RCC 7860 (cell line): ENCODE measurements around the gene RAB31.

Source experiments
- DNase-seq: peaks from one replicate; pipeline ENCODE4 v3.0.0-alpha.2; 2015; ENCODE audit warnings: low spot score
- FAIRE-seq: peaks from 2 replicates; lab custom pipeline; 2012; peaks lifted over from hg19 to GRCh38; lab: Jason Lieb, UNC

Gene RAB31

DNA sequence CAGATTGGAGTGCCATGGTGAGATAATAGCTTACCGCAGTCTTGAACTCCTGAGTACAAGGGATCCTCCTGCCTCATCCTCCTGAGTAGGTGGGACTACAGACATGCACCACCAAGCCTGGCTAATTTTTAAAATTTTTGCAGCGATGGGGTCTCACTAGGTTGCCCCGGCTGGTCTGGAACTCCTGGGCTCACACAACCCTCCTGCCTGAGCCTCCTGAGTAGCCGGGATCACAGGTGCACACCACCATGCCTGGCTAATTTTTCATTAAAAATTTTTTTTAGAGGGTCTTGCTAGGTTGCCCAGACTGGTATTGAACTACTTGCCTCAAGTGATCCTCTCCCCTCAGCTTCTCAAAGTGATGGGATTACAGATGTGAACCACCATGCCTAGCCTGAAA lies 27.8 kb downstream of the RAB31 start:
- no peak for FAIRE-seq
- DNase-seq = no peak

DNA sequence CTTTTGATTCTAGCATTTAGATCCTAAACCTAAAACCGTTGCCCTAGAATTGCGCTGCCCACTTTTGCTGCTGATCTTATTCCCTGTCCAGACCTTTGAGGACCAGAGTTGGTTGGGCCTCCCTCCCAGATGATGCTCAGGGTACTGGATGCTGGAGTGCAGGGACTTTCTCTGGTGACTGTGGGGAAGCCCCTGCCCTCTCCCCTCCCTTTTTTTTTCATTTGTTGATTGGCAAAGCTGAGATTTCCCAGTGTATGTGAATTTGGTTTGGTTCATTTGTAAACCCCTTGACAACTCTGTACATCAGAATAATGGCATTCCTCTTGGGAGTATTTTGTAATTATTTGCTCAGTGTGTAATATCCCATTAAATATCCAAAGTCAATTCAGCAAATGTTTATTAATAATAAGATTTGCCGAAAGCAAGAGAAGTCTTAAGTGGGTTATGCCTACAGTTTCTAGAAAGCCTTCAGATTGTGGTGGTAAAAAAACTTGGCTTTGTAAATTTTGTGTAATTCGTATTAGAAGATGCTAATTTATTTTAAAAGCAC lies 28.3 kb downstream of the RAB31 start:
- no peak for FAIRE-seq

GRCh38 chr18:9737006-9737405 lies 28.9 kb downstream of the RAB31 start:
- FAIRE-seq (peak; percentile 85), DNase-seq (peak; percentile 57)

More for the DNA sequence above, 28.3 kb downstream of the RAB31 start:
- DNase-seq = no peak

- no peak for FAIRE-seq
- DNase-seq = peak; percentile 69
These were observed 29.5 kb downstream of the RAB31 start for GRCh38 chr18:9737472-9738121.

DNA sequence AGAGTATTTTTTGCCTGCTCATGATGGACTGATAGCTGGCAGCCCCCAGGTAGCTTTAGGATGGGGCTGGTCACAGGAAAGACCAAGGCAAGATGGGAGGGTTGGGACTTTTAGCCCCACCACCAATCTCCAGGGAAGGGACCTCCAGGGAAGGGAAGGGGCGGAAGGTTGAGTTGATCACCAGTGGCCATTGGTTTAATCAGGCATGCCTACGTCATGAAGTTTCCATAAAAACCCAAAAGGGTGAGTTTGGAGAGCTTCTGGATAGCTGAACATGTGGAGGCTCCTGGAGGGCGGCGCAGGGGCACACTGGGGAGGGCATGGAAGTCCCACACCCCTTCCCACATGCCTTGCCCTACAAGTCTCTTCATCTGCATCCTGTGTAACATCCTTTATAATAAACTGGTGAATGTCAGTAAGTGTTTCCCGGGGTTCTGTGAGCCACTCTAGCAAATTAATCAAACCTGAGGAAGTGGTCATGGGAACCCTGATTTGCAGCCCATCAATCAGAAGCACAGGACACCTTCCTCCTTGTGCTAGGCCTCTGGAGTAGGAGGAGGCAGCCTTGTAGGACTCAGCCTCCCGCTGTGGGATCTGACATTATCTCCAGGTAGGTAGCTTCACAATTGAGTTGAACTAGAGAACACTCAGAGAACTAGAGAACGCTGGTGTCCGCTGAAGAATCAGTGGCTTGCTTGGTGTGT lies 30.3 kb downstream of the RAB31 start:
- DNase-seq = no peak
- no peak for FAIRE-seq

DNA sequence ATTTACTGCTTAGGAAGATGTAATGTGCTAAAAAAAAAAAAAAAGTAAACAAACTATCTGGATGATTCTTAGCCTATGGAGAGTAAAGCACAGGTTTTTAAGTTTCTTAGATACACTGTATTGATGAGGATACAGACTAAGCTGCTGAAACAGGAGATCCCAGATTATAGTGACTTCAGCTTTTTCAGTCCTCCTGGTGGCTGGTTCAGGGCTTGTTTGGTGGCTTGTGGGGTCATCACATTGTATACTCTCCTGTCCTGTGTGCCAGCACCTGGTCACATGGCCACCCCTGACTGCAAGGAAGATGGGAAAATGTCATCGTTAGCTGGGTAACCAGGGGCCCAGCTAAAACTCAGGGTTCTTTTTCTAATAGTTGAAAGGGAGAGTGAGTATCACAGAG lies 31.4 kb downstream of the RAB31 start:
- DNase-seq = no peak

DNA sequence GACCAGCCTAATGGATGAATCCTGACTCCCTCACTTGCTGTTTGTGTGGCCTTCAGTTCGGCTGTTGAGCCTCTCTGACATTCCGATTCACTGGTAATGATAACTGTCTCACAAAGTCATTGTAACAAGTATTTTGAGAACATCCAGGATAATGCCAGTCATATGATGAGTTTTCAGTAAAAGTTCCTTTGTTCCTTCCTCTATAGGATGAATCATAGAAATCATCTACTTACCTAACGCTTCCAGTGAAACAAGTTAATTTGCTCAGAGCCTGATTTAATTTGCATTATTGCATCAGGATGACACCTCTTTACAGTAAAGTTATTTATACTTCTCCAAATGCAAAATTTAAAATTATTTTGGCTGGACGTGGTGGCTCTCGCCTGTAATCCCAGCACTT lies 32.0 kb downstream of the RAB31 start:
- DNase-seq (no peak), FAIRE-seq (no peak)

More for the DNA sequence above, 31.4 kb downstream of the RAB31 start:
- no peak for FAIRE-seq

DNA sequence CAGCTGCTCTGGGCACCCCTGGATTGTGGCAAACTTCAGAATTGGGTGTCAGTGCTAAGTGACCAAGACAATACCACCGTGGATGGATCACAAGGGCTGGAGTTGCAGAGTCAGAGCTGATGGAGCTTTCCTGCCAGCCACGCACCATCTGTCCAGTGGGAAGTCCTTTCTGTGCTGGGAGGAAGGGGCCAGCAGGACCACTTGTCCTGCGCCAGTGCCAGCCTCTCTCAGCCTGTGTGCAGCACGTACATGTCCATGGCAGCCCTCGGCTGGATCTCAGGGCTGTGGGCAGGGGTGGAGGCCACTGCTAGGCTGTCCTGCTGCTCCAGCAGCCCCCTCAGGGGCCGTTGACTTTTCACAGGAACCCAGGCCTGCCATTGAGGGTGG lies 33.3 kb downstream of the RAB31 start:
- DNase-seq (no peak), FAIRE-seq (no peak)

GRCh38 chr18:9741793-9742523 lies 33.9 kb downstream of the RAB31 start:
- no peak for FAIRE-seq

GRCh38 chr18:9742524-9743131 lies 34.5 kb downstream of the RAB31 start:
- DNase-seq = peak; percentile 8
- FAIRE-seq = no peak

More at GRCh38 chr18:9741793-9742523, 33.9 kb downstream of the RAB31 start:
- DNase-seq = peak; percentile 29

GRCh38 chr18:9743200-9744016 lies 35.3 kb downstream of the RAB31 start:
- DNase-seq (peak; percentile 95), FAIRE-seq (peak; percentile 88)

DNA sequence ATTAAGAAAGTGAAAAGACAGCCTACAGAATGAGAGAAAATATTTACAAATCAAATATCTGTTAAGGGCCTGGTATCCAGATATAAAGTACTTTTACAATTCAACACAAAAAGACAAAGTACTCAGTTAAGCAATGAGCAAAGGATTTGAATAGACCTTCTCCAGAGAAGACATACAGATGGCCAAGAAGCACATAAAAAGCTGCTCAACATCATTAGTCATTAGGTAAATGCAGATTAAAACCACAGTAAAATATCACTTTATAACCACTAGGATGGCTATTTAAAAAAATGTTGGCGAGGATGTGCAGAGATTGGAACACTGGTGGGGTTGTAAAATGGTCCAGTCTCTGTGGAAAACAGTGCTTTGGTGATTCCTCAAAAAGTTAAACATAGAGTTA lies 38.9 kb downstream of the RAB31 start:
- FAIRE-seq (no peak), DNase-seq (no peak)

GRCh38 chr18:9749611-9750010 lies 41.5 kb downstream of the RAB31 start:
- FAIRE-seq = no peak
- DNase-seq = no peak

DNA sequence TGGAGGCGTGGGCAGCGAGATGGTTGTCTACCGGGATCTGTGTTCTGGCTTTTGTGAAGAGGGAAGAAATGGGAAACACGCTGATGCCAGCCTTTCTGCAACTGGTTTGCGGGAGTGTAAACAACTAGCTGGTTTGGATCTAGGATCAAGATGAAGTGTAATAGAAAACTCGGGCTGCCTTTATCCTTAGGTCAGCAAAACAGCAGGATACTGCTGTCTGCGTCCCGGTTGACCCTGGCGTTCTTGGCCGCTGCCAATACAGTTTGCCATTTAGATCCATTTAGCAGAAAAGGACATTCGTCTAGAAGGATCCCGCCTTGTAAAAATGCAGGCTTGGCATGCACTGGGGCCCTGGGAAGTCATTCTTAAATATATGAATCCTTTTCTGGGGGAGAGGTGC lies 42.0 kb downstream of the RAB31 start:
- FAIRE-seq (no peak), DNase-seq (no peak)

GRCh38 chr18:9750606-9751304 lies 42.7 kb downstream of the RAB31 start:
- DNase-seq (no peak), FAIRE-seq (no peak)

GRCh38 chr18:9751371-9752031 lies 43.4 kb downstream of the RAB31 start:
- no peak for FAIRE-seq
- DNase-seq = no peak

GRCh38 chr18:9753846-9754245 lies 45.7 kb downstream of the RAB31 start:
- DNase-seq = no peak
- no peak for FAIRE-seq

DNA sequence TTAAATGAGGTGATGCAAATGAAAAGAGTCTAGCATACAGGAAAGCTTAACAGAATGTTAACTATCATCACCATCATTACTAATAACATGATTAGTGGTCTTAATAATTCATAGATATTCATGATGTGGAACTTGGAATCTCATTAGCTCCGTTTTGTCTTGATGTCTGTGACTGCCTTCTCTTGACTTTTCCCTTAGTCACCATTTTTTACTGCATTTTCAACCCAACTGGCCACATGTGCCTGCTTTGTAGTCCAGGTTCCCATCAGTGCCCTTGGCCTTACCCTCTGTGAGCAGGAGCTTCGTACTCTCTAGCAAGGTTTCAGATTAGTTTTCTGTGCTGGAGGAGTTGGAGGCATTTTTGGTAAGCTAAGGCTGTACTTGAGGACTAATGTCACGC lies 47.0 kb downstream of the RAB31 start:
- FAIRE-seq (no peak), DNase-seq (no peak)

DNA sequence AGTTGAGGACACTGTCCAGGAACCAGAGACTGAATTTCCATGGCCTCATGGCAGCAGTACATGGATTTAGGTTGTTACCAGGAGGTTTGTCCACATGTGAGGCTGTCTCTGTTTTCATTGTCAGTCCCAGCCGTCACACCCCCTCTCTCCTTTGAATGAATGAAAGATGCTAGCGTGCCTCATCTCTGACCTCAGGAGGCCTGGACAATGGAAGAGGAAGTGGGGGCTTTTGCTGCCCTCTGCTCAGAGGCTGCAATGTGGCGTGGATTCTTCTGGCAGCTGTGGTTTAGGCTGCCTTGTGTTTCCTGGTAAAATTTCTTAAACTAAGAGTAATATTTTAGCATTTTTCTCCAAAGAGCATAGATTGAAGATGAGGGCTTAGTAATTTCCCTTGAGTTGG lies 47.5 kb downstream of the RAB31 start:
- DNase-seq = no peak
- no peak for FAIRE-seq
